HG03354 (cell line): Measurements from ENCODE around the gene CHRNE.
"Not testable (repeated sequence)": the region's sequence is repeated elsewhere in the genome, so short reads cannot be mapped to it uniquely, and the experiment has no call there.

Experiments
- ATAC-seq: cut with Tn5 transposase; IDR thresholded peaks from one replicate; pipeline ENCODE4 v1.9.1; 2021; ENCODE audit warnings: mild to moderate bottlenecking; ENCODE audit not compliant: unreplicated experiment, poor library complexity, severe bottlenecking

CHRNE gene

DNA sequence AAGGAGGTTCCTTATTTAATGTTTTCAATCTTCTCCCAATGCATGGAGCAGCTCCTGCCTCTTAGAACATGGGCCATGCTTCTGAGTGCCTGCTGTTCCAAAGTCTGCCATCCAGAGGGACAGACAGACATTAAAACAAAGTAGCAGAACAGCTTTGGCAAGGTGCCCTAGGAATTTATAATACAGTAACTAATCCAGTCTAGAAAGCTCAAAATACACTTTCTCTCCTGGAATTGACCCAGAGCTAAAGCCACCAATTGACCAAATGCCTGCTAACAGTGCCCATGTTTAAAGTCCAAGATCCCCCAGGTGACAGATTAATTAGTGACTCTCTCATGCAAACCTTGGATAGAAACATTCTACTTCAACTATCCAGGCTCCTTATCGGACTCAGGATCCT lies 11.1 kb upstream of the CHRNE start:
- no peak for ATAC-seq

DNA sequence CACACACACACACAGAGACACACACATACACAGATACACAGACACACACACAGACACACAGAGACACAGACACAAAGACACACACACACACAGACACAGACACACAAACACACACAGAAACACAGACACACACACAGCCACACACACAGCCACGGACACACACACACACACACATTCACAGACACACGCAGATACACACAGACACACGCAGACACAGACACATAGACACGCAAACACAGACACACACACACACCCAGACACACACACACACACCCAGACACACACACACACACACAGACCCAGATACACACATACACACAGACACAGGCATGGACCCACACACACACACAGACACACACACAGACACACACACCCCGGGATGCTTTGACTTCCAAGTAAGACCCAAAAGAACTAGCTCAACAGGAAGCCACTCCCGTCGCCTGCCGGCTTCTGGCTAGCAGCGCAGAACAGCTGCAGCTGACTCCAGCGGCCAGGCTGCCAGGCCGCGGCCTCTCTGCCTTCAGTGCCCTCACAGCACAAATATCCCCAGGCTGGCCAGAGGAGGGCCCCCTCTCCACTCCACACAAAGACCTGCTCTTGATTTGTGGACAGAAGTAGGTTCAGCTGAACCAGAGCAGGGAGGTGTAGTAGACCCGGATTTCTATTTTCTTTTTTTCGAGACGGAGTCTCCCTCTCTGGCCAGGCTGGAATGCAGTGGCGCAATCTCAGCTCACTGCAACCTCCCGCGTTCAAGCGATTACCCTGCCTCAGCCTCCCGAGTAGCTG lies 6.0 kb upstream of the CHRNE start:
- ATAC-seq, result no peak

DNA sequence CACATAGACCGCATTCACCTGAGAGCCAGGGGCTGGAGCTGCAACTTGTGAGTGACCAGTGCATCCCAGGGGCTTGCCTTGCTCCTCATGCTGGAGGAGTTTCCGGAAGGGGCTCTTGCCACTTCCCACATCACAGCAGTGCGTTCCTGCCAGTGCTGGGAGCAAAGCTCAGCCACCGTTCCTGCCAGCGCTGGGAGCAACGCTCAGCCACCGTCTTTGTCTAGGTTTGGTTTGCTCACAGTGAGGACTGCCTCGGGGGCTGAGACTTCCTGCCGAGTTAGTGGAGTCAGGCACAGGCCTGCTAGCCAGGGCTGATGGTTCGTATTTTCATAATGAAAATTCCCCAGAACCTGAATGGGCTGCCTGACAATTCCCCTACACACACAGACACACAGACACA lies 5.4 kb upstream of the CHRNE start:
- no peak for ATAC-seq

DNA sequence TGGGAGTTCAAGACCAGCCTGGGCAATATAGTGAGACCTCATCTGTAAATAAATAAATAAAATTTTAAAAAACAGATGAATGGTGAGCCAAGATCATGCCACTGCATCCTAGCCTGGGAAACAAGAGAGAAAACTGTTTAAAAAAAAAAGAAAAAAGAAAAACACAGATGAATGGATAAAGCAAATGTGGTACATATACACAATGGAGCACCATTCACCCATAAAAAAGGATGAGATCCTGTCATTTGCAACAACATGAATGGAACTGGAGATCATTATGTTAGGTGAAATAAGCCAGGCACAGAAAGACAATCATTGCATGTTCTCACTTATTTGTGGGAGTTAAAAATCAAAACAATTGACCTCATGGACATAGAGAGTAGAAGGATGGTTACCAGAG lies 3.7 kb upstream of the CHRNE start:
- not testable (repeated sequence) for ATAC-seq

DNA sequence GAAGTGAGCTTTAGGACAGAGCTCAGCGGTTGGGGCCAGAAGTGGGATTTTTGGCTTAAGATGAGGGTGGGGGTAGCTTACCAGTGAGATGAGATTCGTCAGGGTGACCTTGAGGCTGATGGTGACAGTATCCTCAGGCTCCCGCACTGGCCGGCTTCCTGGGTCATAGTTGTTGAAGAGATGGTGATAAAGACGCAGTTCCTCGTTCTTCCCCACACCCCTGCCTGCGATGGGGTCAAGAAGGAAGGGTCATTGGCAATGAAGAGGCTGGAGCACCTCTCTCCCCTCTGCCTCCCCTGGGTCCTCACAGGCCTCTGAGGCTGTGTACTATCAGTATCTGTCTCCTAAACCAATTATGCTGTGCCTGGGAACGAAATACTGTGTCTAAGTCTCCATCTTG lies 358 bp downstream of the CHRNE start:
- no peak for ATAC-seq

DNA sequence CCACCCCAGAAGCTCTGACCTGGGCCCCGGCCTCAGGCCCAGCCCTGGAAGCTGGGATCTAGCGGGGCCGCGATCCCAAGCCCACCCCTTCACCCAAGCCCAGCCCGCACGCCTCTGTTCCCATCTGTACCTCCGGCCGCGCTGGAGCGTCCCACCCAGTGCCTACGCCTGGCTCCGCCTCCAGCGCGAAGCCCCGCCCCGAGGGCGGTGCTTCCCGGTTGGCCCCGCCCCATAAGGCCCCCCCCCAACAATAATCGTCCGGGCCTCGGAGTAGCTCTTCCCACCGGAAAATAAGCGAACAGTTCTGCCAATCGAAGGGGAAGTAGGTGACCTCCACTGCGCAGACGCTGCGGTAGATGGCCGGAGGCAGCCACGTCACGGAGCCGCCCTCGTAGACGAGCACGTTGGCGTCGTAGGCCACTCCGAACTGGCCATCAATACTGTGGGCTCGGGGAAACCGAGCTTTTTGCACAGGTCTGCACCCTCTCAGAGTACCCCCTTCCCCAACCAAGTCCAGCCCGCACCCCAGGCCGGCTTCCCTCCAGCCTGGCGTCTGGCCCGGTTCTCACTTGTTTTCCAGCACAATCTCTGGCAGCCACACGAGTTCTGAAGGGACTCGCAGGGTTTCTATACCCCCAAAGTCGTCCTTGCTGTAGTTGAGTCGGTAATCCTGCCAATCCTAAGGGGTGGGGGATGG lies 1.1 kb downstream of the CHRNE start:
- no peak for ATAC-seq

DNA sequence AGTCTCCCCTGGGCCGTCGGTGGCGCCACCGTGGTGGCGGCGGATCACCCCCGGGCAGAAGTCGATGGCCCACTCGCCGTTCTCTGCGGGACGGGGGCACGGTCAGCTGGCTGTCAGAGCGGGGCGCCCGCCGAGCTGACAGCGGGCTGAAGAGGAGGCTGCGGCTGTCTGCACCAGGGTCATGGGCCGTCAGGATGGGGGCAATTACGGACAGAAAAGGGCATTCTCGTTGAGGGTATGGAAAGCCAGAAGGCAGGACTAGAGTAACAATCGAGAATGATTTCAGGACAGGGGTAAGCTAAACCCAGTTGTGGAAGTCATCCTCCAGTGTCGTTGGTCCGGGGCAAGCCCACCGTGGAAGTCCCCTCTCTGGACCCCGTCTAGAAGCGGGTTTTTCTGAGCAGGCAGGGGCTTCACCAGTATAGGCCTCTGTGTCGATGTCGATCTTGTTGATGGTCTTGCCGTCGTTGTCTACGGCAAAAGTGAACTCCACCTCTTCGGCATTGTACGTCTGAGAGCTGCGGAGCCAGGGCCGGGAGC lies 1.7 kb downstream of the CHRNE start:
- ATAC-seq, result no peak

DNA sequence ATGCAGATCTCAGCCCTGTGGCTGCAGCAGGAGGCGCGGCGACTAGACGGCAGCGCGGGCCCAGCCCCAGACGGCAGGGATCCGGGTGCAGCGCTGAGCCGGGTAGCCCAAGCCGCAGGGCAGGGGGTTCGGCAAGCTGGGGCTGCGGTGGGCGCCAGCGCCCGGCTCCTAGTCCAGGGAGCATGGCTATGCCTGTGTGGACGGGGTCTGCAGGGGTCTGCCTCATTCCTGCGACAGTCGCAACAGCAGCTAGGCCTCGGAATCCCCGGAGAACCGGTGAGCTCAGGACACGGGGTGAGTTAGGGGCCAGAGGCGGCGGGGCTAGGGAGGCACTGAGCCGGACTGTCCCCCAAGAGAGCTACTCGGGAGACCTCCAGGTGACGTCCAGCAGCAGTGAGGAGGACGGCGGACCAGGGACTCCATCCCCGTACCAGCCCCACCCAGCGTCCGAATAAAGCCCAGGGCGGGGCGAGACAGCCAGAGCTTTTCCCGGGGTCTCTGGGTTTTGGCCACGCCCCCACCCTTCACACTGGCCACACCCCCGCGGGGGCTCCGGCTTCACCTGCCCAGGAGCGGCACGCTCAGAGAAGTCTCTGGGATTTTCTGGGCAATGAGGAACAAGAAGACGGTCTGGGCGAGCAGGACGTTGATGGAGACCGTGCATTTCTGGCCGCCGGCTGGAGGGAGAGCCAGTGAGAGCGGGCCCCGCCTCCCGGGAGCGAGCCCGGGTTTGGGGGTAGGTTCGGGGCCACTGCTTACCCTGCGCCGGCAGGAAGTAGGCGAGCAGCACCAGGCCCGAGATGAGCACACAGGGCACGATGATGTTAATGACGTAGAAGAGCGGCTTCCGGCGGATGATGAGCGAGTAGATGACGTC lies 2.4 kb downstream of the CHRNE start:
- no peak for ATAC-seq

DNA sequence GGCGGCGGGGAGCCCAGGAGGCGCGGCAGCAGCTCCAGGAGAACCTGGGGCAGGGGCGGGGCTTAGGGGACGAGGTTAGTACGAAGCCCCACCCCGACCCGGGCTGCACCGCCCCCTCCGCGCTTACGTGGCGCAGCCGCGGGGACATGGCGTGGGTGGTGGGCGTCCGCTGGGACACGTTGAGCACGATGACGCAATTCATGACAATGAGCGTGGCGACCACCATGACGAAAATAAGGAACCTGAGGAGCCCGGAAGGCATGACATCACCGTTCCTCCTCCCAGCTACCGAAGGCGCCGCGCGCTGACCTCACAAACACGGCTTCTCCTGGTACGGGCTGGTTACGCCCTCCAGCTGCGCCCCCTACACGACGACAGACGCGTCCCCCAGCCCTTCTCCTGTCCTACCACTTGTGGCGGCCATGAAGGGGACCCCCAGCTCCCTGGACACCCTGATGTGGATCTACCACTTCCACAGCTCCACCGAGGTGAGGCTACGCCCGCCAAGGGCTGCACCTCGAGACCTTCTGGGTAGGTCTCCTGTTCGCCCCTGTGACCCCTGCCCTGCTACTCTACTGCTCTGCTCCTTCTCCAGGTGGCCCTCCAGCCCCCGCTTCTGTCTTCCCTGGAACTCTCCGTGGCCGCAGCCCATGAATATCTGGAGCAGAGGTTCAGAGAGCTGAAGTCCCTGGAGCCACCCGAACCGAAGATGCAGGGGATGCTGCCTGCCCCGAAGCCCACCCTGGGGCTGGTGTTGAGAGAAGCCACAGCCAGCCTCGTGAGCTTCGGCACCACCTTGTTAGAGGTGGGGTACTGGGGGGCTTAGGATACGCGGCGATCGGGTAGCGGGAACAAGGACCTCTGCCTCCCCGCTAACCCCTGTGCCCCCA lies 3.3 kb downstream of the CHRNE start, which contains the start of gene C17orf107:
C17orf107 (plus strand) TSS at position 196 of the 890 bp plus-strand sequence; CDS start at position 423, 227 bp downstream.
- no peak for ATAC-seq

DNA sequence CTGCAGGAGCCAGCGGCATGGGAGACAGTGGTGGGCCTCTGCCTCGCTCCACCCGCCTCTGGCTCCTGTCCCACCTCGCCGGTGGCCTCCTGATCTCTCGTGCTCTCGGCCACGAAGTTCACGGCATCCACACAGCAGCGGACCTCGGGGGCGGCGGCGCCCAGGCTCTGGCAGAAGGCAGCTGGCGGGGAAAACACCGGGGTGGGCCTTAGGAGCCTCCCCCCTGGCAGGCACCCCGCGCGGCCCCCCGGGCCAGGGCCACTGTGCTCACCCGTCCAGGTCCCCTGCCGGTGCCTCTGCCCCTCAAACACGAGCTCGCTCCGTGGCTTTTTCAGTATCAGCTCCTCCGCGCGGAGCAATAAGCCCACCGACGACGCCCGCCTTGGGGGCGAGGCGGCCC lies 4.0 kb downstream of the CHRNE start:
- no peak for ATAC-seq

DNA sequence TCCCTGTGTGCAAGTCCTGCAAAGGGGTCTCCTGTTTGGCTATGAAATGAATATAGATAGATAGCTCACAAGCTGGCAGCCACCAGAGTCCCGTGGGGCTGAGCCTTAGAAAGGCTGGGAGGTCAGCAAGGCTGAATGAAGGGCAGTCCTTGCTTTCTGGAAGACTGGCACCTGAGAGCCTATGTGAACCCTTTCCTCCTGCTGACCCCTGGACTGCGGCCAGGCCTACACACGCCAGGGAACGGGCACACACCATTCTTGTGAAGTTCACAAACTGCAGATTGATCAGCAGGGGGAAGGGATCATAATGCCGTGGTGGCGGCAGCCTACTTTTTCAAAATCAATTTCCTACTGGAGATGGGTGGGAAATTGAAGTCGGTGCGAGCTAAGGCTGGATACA lies 4.5 kb downstream of the CHRNE start:
- ATAC-seq, result no peak

DNA sequence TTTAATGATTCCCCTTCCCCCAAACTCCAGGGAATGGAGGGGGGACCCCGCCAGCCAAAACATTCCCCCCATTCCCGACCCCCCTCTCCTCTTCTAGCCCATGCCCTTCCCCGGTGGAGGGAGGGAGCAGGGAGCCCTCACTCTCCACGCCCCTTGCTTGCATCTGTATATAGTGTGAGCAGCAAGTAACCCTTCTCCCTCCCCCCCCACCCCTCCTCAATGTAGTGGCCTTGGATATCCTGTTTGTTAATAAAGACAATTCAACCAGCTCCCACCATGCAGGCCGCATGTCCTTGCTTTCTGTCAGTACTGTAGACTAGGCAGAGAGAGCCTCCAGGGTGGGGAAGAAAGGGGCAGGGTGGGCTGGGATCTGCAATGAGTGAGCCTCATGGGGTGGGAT lies 5.1 kb downstream of the CHRNE start:
- no peak for ATAC-seq

DNA sequence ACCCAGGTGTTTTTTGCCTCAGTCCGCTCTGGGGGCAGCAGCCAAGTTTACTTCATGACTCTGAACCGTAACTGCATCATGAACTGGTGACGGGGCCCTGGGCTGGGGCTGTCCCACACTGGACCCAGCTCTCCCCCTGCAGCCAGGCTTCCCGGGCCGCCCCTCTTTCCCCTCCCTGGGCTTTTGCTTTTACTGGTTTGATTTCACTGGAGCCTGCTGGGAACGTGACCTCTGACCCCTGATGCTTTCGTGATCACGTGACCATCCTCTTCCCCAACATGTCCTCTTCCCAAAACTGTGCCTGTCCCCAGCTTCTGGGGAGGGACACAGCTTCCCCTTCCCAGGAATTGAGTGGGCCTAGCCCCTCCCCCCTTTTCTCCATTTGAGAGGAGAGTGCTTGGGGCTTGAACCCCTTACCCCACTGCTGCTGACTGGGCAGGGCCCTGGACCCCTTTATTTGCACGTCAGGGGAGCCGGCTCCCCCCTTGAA lies 5.7 kb downstream of the CHRNE start:
- no peak for ATAC-seq

DNA sequence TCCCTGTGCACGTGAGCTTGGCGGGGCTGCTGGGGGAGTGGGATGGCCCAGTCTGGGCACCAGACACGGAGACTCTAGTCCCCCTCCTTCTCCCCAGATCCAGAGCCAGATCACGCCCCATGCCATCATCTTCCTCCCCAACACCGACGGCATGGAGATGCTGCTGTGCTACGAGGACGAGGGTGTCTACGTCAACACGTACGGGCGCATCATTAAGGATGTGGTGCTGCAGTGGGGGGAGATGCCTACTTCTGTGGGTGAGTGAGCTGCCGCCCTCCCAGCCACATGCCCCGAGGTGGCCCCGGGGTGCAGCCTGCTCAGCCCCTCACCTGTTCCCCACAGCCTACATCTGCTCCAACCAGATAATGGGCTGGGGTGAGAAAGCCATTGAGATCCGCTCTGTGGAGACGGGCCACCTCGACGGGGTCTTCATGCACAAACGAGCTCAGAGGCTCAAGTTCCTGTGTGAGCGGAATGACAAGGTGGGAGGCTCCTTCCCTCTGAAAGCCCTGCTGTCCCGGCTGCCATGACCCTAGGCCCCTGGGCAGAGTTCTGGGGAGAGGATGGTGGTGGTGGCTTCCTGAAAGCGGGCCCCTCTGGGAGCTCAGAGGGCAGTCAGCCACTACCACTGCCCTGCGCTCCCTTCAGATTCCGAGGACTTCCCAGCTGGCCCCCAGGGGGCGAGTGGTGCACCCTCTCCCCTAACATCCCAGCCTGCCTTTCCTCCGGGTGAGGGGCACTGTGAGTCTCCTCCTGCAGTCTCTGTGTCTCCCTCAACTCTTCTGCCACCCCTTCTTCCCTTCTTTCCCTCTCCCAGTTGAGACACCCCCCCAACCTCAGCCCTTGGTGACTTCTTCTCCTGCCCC lies 6.3 kb downstream of the CHRNE start:
- ATAC-seq, result no peak

DNA sequence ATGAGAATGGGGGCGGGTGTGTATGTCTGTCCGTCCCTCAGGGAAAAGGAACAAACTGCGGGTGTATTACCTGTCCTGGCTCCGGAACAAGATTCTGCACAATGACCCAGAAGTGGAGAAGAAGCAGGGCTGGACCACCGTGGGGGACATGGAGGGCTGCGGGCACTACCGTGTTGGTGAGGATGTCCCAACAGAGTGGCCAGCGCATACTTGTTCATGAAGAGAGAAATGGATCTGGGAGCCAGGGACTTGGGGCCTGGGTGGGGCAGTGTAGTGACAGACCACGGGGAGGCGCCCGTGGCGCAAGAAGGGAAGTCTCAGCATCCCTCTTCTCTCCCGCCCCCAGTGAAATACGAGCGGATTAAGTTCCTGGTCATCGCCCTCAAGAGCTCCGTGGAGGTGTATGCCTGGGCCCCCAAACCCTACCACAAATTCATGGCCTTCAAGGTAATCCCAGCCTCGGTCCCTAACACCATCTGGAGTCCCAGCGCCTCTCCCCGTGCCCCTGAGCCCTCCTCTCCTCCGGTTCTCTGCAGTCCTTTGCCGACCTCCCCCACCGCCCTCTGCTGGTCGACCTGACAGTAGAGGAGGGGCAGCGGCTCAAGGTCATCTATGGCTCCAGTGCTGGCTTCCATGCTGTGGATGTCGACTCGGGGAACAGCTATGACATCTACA lies 7.1 kb downstream of the CHRNE start:
- ATAC-seq, result no peak

DNA sequence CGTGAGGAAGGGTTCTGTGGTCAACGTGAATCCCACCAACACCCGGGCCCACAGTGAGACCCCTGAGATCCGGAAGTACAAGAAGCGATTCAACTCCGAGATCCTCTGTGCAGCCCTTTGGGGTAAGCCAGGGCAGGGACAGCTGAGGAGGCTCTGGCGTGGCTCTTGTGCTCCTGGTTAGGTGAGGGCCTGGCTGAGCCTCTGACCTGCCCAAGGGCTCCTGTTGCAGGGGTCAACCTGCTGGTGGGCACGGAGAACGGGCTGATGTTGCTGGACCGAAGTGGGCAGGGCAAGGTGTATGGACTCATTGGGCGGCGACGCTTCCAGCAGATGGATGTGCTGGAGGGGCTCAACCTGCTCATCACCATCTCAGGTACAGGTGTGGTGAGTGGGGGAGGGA lies 7.8 kb downstream of the CHRNE start:
- ATAC-seq, result no peak

DNA sequence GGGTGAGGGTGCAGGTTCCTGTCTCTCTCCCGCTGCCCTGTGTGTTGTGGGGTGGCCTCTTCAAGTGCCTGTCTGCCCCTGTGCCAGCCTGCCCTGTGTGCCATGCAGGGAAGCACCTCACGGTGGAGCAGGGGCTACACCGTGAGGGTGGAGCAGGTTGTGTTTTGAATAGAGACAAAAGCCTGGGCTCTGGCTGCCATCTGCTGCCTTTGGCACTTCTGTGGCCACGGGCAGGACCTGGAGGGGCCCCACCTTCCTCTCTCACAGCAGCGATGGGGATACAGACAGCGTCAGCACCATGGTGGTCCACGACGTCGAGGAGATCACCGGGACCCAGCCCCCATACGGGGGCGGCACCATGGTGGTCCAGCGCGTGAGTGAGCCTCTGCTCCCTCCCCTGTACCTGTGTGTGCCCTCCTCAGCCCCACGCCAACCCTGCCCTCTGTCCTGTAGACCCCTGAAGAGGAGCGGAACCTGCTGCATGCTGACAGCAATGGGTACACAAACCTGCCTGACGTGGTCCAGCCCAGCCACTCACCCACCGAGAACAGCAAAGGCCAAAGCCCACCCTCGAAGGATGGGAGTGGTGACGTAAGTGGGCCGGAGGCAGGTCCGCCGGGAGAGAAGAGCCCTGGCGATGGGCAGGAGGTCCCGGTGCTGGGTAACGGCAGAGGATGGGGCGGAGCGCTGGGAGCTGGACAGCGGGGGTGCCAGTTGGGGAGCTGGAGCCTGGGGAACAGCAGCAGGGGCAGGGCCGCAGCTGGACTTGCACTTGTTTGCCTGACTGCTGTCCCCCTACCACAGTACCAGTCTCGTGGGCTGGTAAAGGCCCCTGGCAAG lies 9.0 kb downstream of the CHRNE start:
- no peak for ATAC-seq
